ENCODE results near the gene TTC33. TPM values are rescaled to one million over a fixed set of nuclear protein-coding genes. Genes with fewer than 3 reads are reported as not detected.

Gene TTC33
- total and polyA plus RNA-seq, 2 experiments from 2014 or later: 8.0 to 9.0 TPM

DNA sequence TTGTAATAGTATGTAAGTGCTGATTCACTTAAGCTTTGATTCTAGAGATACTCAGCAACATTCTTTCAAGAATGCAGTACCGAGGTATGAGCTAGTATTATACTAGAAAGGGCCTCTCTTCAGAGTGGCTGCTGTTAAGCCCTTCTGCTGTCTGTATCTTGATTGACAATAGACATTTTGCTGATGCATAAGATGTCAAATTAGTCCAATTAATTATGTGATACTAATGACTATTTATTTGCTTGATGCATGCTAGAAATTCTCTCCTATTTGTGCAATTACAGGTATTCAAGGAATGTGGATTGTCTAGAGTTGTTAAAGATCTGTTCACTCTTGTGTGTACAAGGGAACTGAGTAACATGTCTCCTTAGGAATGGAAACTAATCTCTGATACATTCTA, 168.4 kb downstream of the TTC33 start:
- TF ChIP-seq EZH2 (IDR thresholded peaks at IDR 0.05; ENCODE audit: insufficient read depth, poor library complexity, severe bottlenecking): no peak
- TF ChIP-seq EZH2phosphoT487 (IDR thresholded peaks at IDR 0.05; ENCODE audit: insufficient read depth, low read depth): no peak
- Histone ChIP-seq H3K27ac (no peak overlapping the region), H3K4me1 (ENCODE audit: insufficient read depth) (no peaks in the 10 kb centered on the region), H3K79me2 (ENCODE audit: insufficient read depth) (no peaks in the 10 kb centered on the region), H3K9me3 (ENCODE audit: low read depth) (no peaks in the 10 kb centered on the region), H3K9me2 (ENCODE audit: insufficient read depth) (no peaks in the 10 kb centered on the region; the same call in 1 of the 2 replicates), H3K27me3 (replicated peaks; ENCODE audit: insufficient read depth) (no peaks in the 10 kb centered on the region), H3K4me3 (no peak overlapping the region), H3K9ac (no peak overlapping the region), H3F3A (ENCODE audit: insufficient read depth) (no peaks in the 10 kb centered on the region), H4K20me1 (ENCODE audit: insufficient read depth) (no peaks in the 10 kb centered on the region), H3K4me2 (ENCODE audit: unreplicated experiment) (no peak overlapping the region), H3K36me3 (ENCODE audit: low read depth) (no peaks in the 10 kb centered on the region), H2AFZ (no peak overlapping the region)
- 82 to 88% methylated on average over 1 of the region's 1 CpG for WGBS, 2 experiments (ENCODE audit: low coverage in 1 of 2, low lambda C conversion rate in 2 of 2, missing lambda C conversion rate in 2 of 2)
- in situ Hi-C loops (cut with MboI): no loop called here
- no peak for DNase-seq

DNA sequence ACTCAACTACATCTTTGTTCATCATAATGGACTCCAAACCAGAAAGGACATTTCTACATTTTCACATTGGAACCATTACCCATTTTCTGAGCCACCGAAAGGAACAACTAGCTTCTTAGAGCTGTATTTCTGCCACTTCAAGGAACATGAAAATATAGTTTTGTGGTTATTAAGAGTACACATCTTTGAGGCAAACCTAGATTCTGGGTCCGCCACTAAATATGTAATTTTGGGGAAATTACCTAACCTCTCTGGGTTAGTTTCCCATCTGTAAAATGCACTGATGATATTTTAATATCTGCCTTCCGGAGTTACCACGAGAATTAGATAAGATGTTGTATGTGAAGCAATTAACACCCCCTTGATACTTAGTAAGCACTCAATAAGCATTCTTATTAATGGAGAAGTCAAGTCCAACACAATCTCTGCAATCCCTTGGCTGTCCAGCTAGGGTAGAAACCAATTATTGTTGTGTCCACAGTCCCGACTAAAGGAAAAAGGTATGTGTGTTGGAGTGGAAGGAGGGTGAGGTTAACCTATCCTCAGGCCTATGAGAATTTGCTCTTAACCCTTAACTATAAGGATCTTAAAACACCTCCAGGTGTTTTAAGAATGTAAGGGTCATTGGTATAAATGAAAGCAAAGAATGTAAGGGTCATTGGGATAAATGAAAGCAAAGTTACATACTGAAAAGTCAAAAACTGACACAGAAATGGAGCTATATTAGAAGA, 170.1 kb downstream of the TTC33 start:
- H3K9ac ChIP-seq: no peak overlapping the region
- no peaks in the 10 kb centered on the region for H3K4me1 ChIP-seq (ENCODE audit: insufficient read depth)
- H3F3A ChIP-seq (ENCODE audit: insufficient read depth): no peaks in the 10 kb centered on the region
- no peak overlapping the region for H3K4me2 ChIP-seq (ENCODE audit: unreplicated experiment)
- H3K9me3 ChIP-seq (ENCODE audit: low read depth): no peaks in the 10 kb centered on the region
- H3K36me3 ChIP-seq (ENCODE audit: low read depth): no peaks in the 10 kb centered on the region
- 81 to 83% methylated on average over 5 of the region's 5 CpGs for WGBS, 2 experiments (ENCODE audit: low coverage in 1 of 2, low lambda C conversion rate in 2 of 2, missing lambda C conversion rate in 2 of 2)
- no peaks in the 10 kb centered on the region; the same call in 1 of the 2 replicates for H3K9me2 ChIP-seq (ENCODE audit: insufficient read depth)
- in situ Hi-C loops (cut with MboI): no loop called here
- no peak for DNase-seq
- H3K27me3 ChIP-seq (replicated peaks; ENCODE audit: insufficient read depth): no peaks in the 10 kb centered on the region
- no peak overlapping the region for H2AFZ ChIP-seq
- H3K79me2 ChIP-seq (ENCODE audit: insufficient read depth): no peaks in the 10 kb centered on the region
- H4K20me1 ChIP-seq (ENCODE audit: insufficient read depth): no peaks in the 10 kb centered on the region
- no peak overlapping the region for H3K4me3 ChIP-seq
- no peak for TF ChIP-seq EZH2 (IDR thresholded peaks at IDR 0.05; ENCODE audit: insufficient read depth, poor library complexity, severe bottlenecking)
- no peak for TF ChIP-seq EZH2phosphoT487 (IDR thresholded peaks at IDR 0.05; ENCODE audit: insufficient read depth, low read depth)
- H3K27ac ChIP-seq: no peak overlapping the region

DNA sequence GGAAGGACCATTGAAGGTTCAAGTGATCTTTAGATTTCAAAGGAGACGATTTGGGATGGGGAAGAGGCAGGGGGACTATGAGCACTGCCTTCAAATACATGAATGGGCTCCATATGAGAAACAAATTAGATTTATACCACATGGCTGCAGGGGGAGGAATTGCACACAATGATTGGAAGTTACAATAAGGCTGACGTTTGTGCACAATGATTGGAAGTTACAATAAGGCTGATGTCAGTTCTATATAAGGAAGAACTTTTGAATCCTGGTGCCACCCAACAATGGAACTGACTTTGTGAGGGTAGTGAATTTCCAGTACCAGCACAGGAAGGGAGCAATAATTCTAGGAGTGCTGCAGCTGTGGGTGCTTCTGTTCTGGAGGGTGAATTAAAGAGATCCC, 171.7 kb downstream of the TTC33 start:
- Histone ChIP-seq H3K79me2 (ENCODE audit: insufficient read depth) (no peaks in the 10 kb centered on the region), H3K27ac (no peak overlapping the region), H3K36me3 (ENCODE audit: low read depth) (no peaks in the 10 kb centered on the region), H2AFZ (no peak overlapping the region), H3F3A (ENCODE audit: insufficient read depth) (no peaks in the 10 kb centered on the region), H3K4me1 (ENCODE audit: insufficient read depth) (no peaks in the 10 kb centered on the region), H4K20me1 (ENCODE audit: insufficient read depth) (no peaks in the 10 kb centered on the region), H3K4me2 (ENCODE audit: unreplicated experiment) (no peak overlapping the region), H3K9me2 (ENCODE audit: insufficient read depth) (no peaks in the 10 kb centered on the region; the same call in 1 of the 2 replicates), H3K9ac (no peak overlapping the region), H3K4me3 (no peak overlapping the region), H3K27me3 (replicated peaks; ENCODE audit: insufficient read depth) (no peaks in the 10 kb centered on the region), H3K9me3 (ENCODE audit: low read depth) (no peaks in the 10 kb centered on the region)
- TF ChIP-seq EZH2 (IDR thresholded peaks at IDR 0.05; ENCODE audit: insufficient read depth, poor library complexity, severe bottlenecking) (no peak), EZH2phosphoT487 (IDR thresholded peaks at IDR 0.05; ENCODE audit: insufficient read depth, low read depth) (no peak)
- in situ Hi-C loops (cut with MboI): no loop called here
- 63 to 72% methylated on average over 2 of the region's 2 CpGs for WGBS, 2 experiments (ENCODE audit: low coverage in 1 of 2, low lambda C conversion rate in 2 of 2, missing lambda C conversion rate in 2 of 2)
- DNase-seq: no peak

DNA sequence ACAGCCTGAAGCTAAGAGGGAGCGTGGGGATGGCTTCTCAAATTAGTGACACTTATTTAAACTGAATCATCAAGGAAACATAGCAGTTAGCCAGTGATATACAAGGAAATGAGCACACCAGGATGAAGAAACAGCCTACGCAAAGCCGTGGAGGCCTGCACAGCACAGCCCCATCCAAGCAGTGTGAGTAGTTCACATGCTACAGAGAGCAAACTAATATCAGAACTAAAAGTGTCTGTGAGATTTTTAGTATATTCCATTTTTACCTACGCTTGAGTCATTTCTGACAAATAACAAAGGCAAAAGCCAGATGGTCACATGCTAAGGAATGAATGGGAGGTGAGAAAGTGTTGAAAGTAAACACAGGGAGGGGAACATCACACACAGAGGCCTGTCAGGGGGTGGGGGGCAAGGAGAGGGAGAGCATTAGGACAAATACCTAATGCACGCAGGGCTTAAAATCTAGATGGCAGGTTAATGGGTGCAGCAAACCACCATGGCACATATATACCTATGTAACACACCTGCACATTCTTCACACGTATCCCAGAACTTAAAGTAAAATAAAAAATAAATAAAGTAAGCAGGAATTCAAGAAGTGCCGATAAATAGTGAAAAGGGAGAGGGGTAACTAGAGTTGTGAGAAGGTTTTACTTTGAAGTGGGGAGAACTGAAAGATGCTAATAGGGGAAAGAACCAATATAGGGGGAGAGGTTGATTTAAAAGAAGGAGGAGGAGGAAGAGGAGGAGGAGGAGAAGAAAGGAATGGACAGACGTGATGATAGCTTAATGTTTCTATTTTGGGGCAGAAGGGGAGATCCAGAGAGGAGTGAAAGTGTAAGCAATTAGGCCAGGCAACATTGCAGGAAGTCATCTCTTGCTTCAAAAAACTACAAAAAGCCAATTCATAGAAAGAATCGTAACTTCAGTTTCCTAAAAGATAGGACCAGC, 177.0 kb downstream of the TTC33 start:
- in situ Hi-C loops (cut with MboI): no loop called here
- Histone ChIP-seq H3K9me3 (ENCODE audit: low read depth) (no peaks in the 10 kb centered on the region), H3K4me2 (ENCODE audit: unreplicated experiment) (no peak overlapping the region), H3K4me3 (no peak overlapping the region), H3K27me3 (replicated peaks; ENCODE audit: insufficient read depth) (no peaks in the 10 kb centered on the region), H3K79me2 (ENCODE audit: insufficient read depth) (no peaks in the 10 kb centered on the region), H3K36me3 (ENCODE audit: low read depth) (no peaks in the 10 kb centered on the region), H3K4me1 (ENCODE audit: insufficient read depth) (no peaks in the 10 kb centered on the region), H3K27ac (no peak overlapping the region), H4K20me1 (ENCODE audit: insufficient read depth) (no peaks in the 10 kb centered on the region), H3F3A (ENCODE audit: insufficient read depth) (no peaks in the 10 kb centered on the region), H3K9ac (no peak overlapping the region), H3K9me2 (ENCODE audit: insufficient read depth) (no peaks in the 10 kb centered on the region), H2AFZ (no peak overlapping the region)
- TF ChIP-seq EZH2 (IDR thresholded peaks at IDR 0.05; ENCODE audit: insufficient read depth, poor library complexity, severe bottlenecking) (no peak), EZH2phosphoT487 (IDR thresholded peaks at IDR 0.05; ENCODE audit: insufficient read depth, low read depth) (no peak)
- WGBS, 2 experiments (ENCODE audit: low coverage in 1 of 2, low lambda C conversion rate in 2 of 2, missing lambda C conversion rate in 2 of 2): 86 to 91% methylated on average over 9 of the region's 9 CpGs
- DNase-seq: peak; percentile 25

All from GM23248 (cell line).